Neural crest cell (in vitro differentiated cells): ENCODE measurements around the gene ASIC2. TPM values are rescaled to one million over a fixed set of nuclear protein-coding genes. Genes with fewer than 3 reads are reported as not detected.

Experiments used
- DNase-seq: peaks from one replicate; pipeline ENCODE4 v3.0.0; 2021; ENCODE audit warnings: low read depth, mixed read lengths, low spot score
- H3K27ac Mint-ChIP-seq: one replicate; pipeline ENCODE4 v1.8.0; 2021; ENCODE audit warnings: mild to moderate bottlenecking, mixed read lengths; ENCODE audit not compliant: unreplicated experiment
- H3K27me3 Mint-ChIP-seq: 2 replicates; pipeline ENCODE4 v1.8.0; 2021; ENCODE audit warnings: low read depth, mild to moderate bottlenecking, mixed read lengths
- H3K36me3 Mint-ChIP-seq: 2 replicates; pipeline ENCODE4 v1.8.0; 2021; ENCODE audit warnings: low read depth, mild to moderate bottlenecking, mixed read lengths
- H3K4me1 Mint-ChIP-seq: 2 replicates; pipeline ENCODE4 v1.8.0; 2021; ENCODE audit warnings: mixed read lengths
- H3K4me3 Mint-ChIP-seq: one replicate; pipeline ENCODE4 v1.8.0; 2021; ENCODE audit warnings: mild to moderate bottlenecking, mixed read lengths
- H3K9me3 Mint-ChIP-seq: 2 replicates; pipeline ENCODE4 v1.8.0; 2021; ENCODE audit warnings: mixed read lengths
- total RNA-seq: library from RNA; stranded (reverse); gene quantifications from 2 replicates; pipeline ENCODE4 v1.2.1, GENCODE V29; 2021
- TF ChIP-seq, protein P1 (sequence below): fragments of 200-600 bp; sonication (generic); conservative IDR thresholded peaks from 2 replicates; pipeline ENCODE4 v1.5.0; 2021; ENCODE audit warnings: antibody characterized with exemption, mild to moderate bottlenecking

Gene ASIC2
- total RNA-seq, 1 donor from 2014 or later, result 0.12 TPM

DNA sequence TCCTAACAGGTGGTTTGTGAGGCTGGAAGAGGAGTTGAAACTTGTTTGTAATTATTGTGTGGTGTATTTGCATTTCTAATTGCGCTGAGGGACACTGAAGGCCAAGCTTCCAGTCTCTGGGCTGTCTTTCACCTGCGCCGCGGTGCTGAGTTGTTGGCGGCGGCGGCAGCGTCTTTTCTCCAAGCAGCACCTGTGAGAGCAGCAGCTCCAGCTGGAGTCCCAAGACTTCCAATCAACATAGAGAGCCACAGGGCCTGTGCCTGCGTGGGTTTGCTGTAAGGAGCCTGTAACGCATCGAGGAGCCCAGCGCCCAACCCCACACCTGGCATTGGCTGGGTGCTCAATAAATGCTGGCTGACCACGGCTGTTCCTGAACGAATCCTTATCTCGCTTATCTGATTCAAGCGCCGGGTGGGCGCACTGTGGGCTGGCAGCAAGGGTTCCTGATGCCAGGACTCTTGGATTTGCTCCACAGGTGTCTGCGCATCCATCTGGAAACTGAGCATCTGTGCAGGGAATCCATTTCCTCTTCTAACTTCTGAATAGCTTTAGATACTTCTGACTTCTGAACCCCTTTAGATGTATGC is 138.1 kb downstream of the ASIC2 start:
- TF ChIP-seq, protein P1, sequence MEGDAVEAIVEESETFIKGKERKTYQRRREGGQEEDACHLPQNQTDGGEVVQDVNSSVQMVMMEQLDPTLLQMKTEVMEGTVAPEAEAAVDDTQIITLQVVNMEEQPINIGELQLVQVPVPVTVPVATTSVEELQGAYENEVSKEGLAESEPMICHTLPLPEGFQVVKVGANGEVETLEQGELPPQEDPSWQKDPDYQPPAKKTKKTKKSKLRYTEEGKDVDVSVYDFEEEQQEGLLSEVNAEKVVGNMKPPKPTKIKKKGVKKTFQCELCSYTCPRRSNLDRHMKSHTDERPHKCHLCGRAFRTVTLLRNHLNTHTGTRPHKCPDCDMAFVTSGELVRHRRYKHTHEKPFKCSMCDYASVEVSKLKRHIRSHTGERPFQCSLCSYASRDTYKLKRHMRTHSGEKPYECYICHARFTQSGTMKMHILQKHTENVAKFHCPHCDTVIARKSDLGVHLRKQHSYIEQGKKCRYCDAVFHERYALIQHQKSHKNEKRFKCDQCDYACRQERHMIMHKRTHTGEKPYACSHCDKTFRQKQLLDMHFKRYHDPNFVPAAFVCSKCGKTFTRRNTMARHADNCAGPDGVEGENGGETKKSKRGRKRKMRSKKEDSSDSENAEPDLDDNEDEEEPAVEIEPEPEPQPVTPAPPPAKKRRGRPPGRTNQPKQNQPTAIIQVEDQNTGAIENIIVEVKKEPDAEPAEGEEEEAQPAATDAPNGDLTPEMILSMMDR, result no peak
- no peak for DNase-seq
- Mint-ChIP-seq H3K4me1 (no peaks in the 10 kb centered on the region), H3K27ac (no peak overlapping the region), H3K27me3 (peaks cover 40% of the 10 kb centered on the region), H3K4me3 (no peak overlapping the region), H3K9me3 (no peaks in the 10 kb centered on the region), H3K36me3 (no peaks in the 10 kb centered on the region)

DNA sequence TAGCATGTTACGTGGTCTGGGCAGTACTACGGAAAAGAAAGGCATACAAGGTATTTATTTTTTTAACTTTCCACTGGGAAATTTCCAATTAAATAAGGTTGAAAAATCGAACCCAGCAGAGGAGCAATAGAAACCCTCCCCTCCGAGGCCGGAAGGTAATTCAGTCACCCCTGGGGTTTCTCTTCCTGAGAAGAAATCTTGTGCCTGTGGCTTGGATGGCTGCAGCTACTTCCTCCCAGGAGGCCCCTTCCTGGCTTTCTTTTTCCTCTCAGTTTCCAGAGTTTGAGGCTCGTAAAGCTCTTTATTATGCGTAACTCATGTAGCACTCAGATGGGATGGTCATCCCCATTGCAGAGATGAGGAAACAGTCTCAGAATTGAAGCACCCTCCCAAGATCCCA is 140.3 kb downstream of the ASIC2 start:
- H3K9me3 Mint-ChIP-seq, result no peaks in the 10 kb centered on the region
- no peak overlapping the region for H3K27ac Mint-ChIP-seq
- no peaks in the 10 kb centered on the region for H3K4me1 Mint-ChIP-seq
- DNase-seq, result no peak
- no peak overlapping the region for H3K4me3 Mint-ChIP-seq
- H3K27me3 Mint-ChIP-seq, result peaks cover 29% of the 10 kb centered on the region
- H3K36me3 Mint-ChIP-seq, result no peaks in the 10 kb centered on the region
- TF ChIP-seq, protein P1, result no peak

DNA sequence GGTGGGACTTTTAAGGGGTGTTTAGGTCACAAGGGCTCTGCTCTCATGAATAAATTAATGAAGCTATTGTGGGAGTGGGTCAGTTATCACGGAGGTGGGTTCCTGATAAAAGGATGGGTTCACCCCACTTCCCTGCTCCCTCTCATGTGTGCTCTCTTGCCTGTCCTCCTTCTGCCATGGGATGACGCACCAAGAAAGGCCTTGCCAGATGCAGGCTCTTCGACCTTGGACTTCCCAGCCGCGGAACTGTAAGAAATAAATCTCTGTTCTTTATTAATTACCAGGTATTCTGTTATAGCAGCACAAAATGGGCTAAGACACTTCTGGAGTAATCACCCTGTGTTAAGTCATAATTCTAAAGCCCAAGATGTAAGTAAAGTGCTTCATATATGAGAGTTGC is 141.5 kb downstream of the ASIC2 start:
- TF ChIP-seq, protein P1, result no peak

DNA sequence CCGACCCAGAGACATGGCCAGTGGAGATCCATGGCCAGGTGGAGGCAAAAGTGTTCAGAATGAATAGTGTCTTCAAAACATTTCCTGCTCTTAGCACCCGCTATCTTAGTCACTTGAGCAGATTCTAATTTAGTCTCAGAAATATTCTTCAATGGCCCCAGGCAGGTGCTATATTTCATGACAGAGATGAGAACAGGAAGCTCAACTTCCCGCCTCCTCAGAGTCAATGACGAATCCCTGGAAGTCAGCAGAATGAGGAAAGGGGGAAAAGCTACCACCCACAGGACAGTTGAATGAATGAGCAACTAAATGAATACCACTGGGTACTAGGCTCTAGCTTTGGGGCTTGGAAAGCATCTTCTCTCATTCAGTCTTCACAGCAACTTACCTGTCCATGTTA is 147.2 kb downstream of the ASIC2 start:
- Mint-ChIP-seq H3K4me1 (no peaks in the 10 kb centered on the region), H3K27ac (no peak overlapping the region), H3K36me3 (no peaks in the 10 kb centered on the region), H3K9me3 (no peaks in the 10 kb centered on the region), H3K27me3 (peaks cover 26% of the 10 kb centered on the region), H3K4me3 (no peak overlapping the region)
- DNase-seq, result no peak
- TF ChIP-seq, protein P1, result no peak

More for the DNA sequence above, 141.5 kb downstream of the ASIC2 start:
- Mint-ChIP-seq H3K4me1 (no peaks in the 10 kb centered on the region), H3K9me3 (no peaks in the 10 kb centered on the region), H3K27ac (no peak overlapping the region), H3K4me3 (no peak overlapping the region), H3K27me3 (peaks cover 26% of the 10 kb centered on the region), H3K36me3 (no peaks in the 10 kb centered on the region)
- no peak for DNase-seq

DNA sequence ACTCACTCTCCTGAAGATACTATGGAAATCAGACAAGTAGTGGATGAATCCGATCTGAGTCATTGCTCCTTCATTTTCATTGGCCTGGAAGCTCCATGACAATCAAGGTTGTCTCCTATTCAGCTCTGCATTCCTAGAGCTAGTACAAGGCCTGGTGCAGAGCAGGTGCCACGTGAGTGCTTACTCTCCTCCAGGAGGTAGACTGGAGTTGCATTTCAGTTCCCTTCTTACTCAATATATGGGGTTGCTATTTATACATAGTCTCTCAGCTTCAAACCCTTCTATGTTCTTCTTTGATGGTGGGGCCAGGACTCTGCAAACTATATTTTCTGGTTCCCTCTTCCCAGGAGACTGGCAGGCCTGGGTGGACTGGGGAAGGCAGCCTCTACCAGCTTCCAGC is 148.3 kb downstream of the ASIC2 start:
- H3K27me3 Mint-ChIP-seq, result peaks cover 30% of the 10 kb centered on the region
- H3K4me1 Mint-ChIP-seq, result no peaks in the 10 kb centered on the region
- H3K4me3 Mint-ChIP-seq, result no peak overlapping the region
- no peak overlapping the region for H3K27ac Mint-ChIP-seq
- no peaks in the 10 kb centered on the region for H3K9me3 Mint-ChIP-seq
- no peaks in the 10 kb centered on the region for H3K36me3 Mint-ChIP-seq
- TF ChIP-seq, protein P1, result no peak
- no peak for DNase-seq
